DOHH2 (cell line): ENCODE data around the gene HTRA3.

Source experiments
- H3F3A ChIP-seq: fragments of 200-600 bp; sonication (generic), shearing (Covaris generic); 2 replicates; pipeline ENCODE4 v1.6.0; 2016; ENCODE audit warnings: antibody characterized with exemption, mild to moderate bottlenecking; ENCODE audit not compliant: control insufficient read depth, insufficient read depth
- H3K27ac ChIP-seq: fragments of 200-600 bp; sonication (generic); 2 replicates; pipeline ENCODE4 v1.5.1; 2014; ENCODE audit warnings: low read depth, mild to moderate bottlenecking, low read length, moderate library complexity
- H3K27me3 ChIP-seq: fragments of 200-600 bp; sonication (generic); 2 replicates; pipeline ENCODE4 v1.6.1; 2014; ENCODE audit warnings: mild to moderate bottlenecking, low read length, mixed read lengths; ENCODE audit not compliant: control insufficient read depth
- H3K36me3 ChIP-seq: fragments of 200-600 bp; sonication (generic); 2 replicates; pipeline ENCODE4 v1.6.1; 2014; ENCODE audit warnings: mild to moderate bottlenecking, low read length, moderate library complexity, mixed read lengths; ENCODE audit not compliant: control insufficient read depth
- H3K4me1 ChIP-seq: fragments of 200-600 bp; sonication (generic); 2 replicates; pipeline ENCODE4 v1.6.1; 2014; ENCODE audit warnings: mild to moderate bottlenecking, low read length, mixed read lengths; ENCODE audit not compliant: control insufficient read depth
- H3K4me2 ChIP-seq: fragments of 200-600 bp; sonication (generic); 2 replicates; pipeline ENCODE4 v1.6.0; 2014; ENCODE audit warnings: mild to moderate bottlenecking, low read length, moderate library complexity
- H3K4me3 ChIP-seq: fragments of 200-600 bp; sonication (generic); 2 replicates; pipeline ENCODE4 v1.5.1; 2014; ENCODE audit warnings: mild to moderate bottlenecking, low read length, mixed read lengths
- H3K79me2 ChIP-seq: fragments of 200-600 bp; sonication (generic); 2 replicates; pipeline ENCODE4 v1.6.1; 2014; ENCODE audit warnings: mild to moderate bottlenecking, low read length, mixed read lengths; ENCODE audit not compliant: control insufficient read depth
- H3K9me2 ChIP-seq: fragments of 200-600 bp; sonication (generic); replicated peaks from 2 replicates; pipeline ENCODE4 v1.6.1; 2014; ENCODE audit warnings: mild to moderate bottlenecking, low read length, mixed read lengths; ENCODE audit not compliant: control insufficient read depth
- H3K9me3 ChIP-seq: fragments of 200-600 bp; sonication (generic); 2 replicates; pipeline ENCODE4 v1.6.1; 2014; ENCODE audit warnings: antibody characterized with exemption, low read length, mixed read lengths; ENCODE audit not compliant: control insufficient read depth, insufficient read depth
- H4K20me1 ChIP-seq: fragments of 200-600 bp; sonication (generic); 2 replicates; pipeline ENCODE4 v1.6.0; 2014; ENCODE audit warnings: low read depth, mild to moderate bottlenecking, antibody characterized with exemption, low read length, moderate library complexity; ENCODE audit not compliant: control insufficient read depth, insufficient read depth
- EZH2phosphoT487 ChIP-seq: fragments of 200-600 bp; sonication (generic); IDR thresholded peaks from 2 replicates; pipeline ENCODE4 v1.6.1; 2017; ENCODE audit warnings: borderline replicate concordance, mild to moderate bottlenecking, antibody characterized with exemption, low read length, moderate library complexity, mixed read lengths
- TF ChIP-seq, protein P1 (sequence below): fragments of 200-600 bp; sonication (generic); IDR thresholded peaks from one replicate; pipeline ENCODE4 v1.5.1; 2014; ENCODE audit warnings: antibody characterized with exemption, mild to moderate bottlenecking, low read depth, low read length; ENCODE audit not compliant: poor library complexity, severe bottlenecking

The HTRA3 gene

DNA sequence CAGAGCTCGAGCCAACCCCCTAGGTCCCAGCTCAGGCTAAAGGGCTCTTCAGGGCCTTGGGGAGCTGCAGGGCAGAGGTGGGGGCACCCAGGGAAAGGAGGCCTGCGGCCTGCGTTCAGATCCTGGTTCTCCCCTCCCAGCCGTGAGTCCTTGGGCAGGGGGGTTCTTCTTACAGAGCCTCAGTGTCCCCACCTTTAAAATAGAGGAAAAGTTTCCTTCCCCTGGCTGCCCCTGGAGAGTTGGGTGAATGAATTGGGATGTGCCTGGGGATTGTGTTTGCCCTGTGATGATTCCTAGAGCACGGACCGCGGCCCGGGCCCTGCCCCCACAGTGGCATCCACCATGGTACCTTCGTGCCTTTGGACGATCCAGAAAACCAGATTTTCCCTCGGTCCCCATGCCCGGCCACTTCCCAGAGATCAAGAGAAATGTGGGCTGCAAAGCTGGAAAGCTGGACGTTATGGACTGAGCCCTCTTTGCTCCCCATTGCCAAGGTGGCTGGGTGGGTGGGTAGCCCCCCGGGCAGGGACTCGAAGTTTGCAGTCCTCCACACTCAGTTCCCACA, 11.4 kb downstream of the HTRA3 start:
- Histone ChIP-seq H3K4me1 (no peaks in the 10 kb centered on the region), H3K4me2 (no peak overlapping the region), H3K9me2 (no peaks in the 10 kb centered on the region), H3K36me3 (no peaks in the 10 kb centered on the region), H3K27me3 (no peaks in the 10 kb centered on the region), H4K20me1 (no peaks in the 10 kb centered on the region), H3K79me2 (no peaks in the 10 kb centered on the region), H3K27ac (no peak overlapping the region), H3F3A (no peaks in the 10 kb centered on the region), H3K4me3 (no peak overlapping the region), H3K9me3 (no peaks in the 10 kb centered on the region)
- no peak for TF ChIP-seq EZH2phosphoT487
- TF ChIP-seq, protein P1, sequence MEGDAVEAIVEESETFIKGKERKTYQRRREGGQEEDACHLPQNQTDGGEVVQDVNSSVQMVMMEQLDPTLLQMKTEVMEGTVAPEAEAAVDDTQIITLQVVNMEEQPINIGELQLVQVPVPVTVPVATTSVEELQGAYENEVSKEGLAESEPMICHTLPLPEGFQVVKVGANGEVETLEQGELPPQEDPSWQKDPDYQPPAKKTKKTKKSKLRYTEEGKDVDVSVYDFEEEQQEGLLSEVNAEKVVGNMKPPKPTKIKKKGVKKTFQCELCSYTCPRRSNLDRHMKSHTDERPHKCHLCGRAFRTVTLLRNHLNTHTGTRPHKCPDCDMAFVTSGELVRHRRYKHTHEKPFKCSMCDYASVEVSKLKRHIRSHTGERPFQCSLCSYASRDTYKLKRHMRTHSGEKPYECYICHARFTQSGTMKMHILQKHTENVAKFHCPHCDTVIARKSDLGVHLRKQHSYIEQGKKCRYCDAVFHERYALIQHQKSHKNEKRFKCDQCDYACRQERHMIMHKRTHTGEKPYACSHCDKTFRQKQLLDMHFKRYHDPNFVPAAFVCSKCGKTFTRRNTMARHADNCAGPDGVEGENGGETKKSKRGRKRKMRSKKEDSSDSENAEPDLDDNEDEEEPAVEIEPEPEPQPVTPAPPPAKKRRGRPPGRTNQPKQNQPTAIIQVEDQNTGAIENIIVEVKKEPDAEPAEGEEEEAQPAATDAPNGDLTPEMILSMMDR = no peak

DNA sequence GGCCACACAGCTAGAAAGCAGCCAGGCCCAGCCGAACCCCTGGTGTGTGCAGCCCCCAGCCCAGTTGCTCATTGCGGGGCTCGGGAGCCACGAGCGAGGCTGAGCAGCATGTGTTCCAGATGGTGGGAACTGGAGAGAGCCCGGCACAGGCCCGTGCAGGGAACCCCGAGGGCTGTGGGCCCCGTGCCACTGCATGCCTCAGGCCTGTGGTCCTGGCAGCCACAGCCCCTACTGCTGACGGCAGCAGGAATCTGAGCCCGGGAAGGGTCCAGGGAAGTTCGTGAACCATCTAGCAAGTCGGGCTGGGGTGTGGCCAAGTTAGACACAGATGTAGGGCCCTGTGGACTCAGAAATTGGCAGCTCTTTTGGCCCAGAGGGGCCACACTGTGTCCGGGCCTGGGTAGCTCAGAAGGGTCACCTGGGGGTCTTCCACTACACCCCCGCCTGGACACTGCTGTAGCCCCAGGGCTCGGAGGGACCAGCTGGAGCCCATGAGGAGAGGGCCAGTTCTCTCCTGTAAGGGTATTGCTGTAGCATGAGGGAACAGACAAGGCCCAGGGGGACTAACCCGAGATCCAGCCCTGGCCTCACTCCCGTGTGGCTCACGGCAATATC, 12.1 kb downstream of the HTRA3 start:
- no peaks in the 10 kb centered on the region for H4K20me1 ChIP-seq

DNA sequence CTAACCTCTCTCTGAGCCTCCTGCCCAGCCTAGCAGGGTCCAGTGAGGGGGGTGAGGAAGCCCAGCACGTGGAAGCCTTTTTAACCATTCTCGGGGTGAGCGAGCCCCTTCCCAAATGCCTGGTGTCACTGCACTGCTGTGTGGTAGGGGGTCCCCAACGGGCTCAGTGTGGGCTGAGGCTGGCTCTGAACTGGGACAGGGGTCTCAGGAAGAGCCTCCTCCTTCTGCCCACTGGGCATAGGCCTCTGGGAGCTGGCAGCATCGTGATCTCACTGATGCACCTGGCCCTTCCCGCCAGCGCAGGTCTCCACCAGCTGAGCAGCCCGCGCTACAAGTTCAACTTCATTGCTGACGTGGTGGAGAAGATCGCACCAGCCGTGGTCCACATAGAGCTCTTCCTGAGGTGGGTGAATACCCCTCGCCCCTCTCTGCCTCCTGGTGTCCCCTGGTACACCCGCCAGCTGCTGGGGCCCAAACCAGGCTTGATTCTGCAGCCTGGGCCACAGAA, 12.6 kb downstream of the HTRA3 start:
- H4K20me1 ChIP-seq = no peaks in the 10 kb centered on the region
- H3K4me3 ChIP-seq = no peak overlapping the region
- TF ChIP-seq EZH2phosphoT487 = no peak
- TF ChIP-seq, protein P1 = no peak
- H3K4me1 ChIP-seq = no peaks in the 10 kb centered on the region
- no peaks in the 10 kb centered on the region for H3F3A ChIP-seq
- H3K4me2 ChIP-seq = no peak overlapping the region
- H3K9me3 ChIP-seq = no peaks in the 10 kb centered on the region
- no peaks in the 10 kb centered on the region for H3K27me3 ChIP-seq
- no peak overlapping the region for H3K27ac ChIP-seq
- no peaks in the 10 kb centered on the region for H3K9me2 ChIP-seq
- H3K36me3 ChIP-seq = no peaks in the 10 kb centered on the region
- no peaks in the 10 kb centered on the region for H3K79me2 ChIP-seq

More for the DNA sequence above, 12.1 kb downstream of the HTRA3 start:
- no peak overlapping the region for H3K27ac ChIP-seq
- no peaks in the 10 kb centered on the region for H3K27me3 ChIP-seq
- no peaks in the 10 kb centered on the region for H3K4me1 ChIP-seq
- H3K9me2 ChIP-seq = no peaks in the 10 kb centered on the region
- no peaks in the 10 kb centered on the region for H3K36me3 ChIP-seq
- TF ChIP-seq, protein P1 = no peak
- no peak for TF ChIP-seq EZH2phosphoT487
- H3F3A ChIP-seq = no peaks in the 10 kb centered on the region
- H3K79me2 ChIP-seq = no peaks in the 10 kb centered on the region
- no peaks in the 10 kb centered on the region for H3K9me3 ChIP-seq
- no peak overlapping the region for H3K4me2 ChIP-seq
- H3K4me3 ChIP-seq = no peak overlapping the region
